Muscle layer of duodenum (tissue), 2 donors: ENCODE results near the gene GRID1.

ENCODE experiments used
- H3K27ac ChIP-seq: one replicate; pipeline ENCODE4 v1.7.0; 2013; ENCODE audit warnings: mild to moderate bottlenecking, low read length
- H3K27me3 ChIP-seq: one replicate; pipeline ENCODE4 v1.7.0; 2013; ENCODE audit warnings: low read depth, mild to moderate bottlenecking, control low read depth, low read length
- H3K36me3 ChIP-seq, 2 donors: one replicate each; pipeline ENCODE4 v1.7.0; 2013; ENCODE audit warnings: low read length in 2 of 2, control low read depth in 1 of 2, mild to moderate bottlenecking in 1 of 2; ENCODE audit not compliant: insufficient read depth in 2 of 2, control insufficient read depth in 1 of 2
- H3K4me1 ChIP-seq, 2 donors: one replicate each; pipeline ENCODE4 v1.7.0; 2013; ENCODE audit warnings: low read length in 2 of 2, mild to moderate bottlenecking in 2 of 2, control low read depth in 1 of 2, moderate library complexity in 1 of 2; ENCODE audit not compliant: insufficient read depth in 2 of 2, control insufficient read depth in 1 of 2
- H3K4me3 ChIP-seq, 2 donors: one replicate each; pipeline ENCODE4 v1.7.0; 2013; ENCODE audit warnings: low read length in 2 of 2, low read depth in 1 of 2, mild to moderate bottlenecking in 1 of 2
- H3K9me3 ChIP-seq, 2 donors: one replicate each; pipeline ENCODE4 v1.7.0; 2013; ENCODE audit warnings: low read length in 2 of 2, control low read depth in 1 of 2, mild to moderate bottlenecking in 1 of 2; ENCODE audit not compliant: control insufficient read depth in 1 of 2
- donor health status: healthy.

The GRID1 gene

DNA sequence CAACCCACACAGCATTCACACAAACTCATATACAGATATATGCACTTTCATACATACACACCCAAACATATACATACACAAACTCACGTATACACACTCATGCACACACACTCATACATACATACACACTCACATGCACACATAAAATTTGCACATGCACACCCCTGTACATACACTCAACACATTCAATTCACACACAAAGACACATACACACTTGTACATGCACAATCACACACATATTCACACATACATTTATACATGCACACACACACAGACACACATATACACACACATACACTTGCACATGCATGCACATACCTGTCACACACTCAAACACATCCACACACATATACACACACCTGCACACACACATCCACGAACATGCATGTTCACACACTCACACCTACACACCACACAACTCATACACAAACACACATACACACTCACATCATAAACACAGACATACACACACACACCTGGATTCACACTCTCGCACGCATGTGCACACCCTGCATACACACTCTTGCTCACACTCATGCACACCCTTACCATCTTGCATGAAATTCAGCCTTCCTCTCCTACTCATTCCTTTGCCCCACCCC, 451.2 kb downstream of the GRID1 start:
- no peak overlapping the region for H3K4me3 ChIP-seq
- H3K4me1 ChIP-seq, result peaks cover 8 to 30% of the 10 kb centered on the region in 2 donors
- H3K27ac ChIP-seq, result no peak overlapping the region
- H3K9me3 ChIP-seq, result no peaks in the 10 kb centered on the region
- H3K36me3 ChIP-seq, result no peaks in the 10 kb centered on the region
- H3K27me3 ChIP-seq, result no peaks in the 10 kb centered on the region

DNA sequence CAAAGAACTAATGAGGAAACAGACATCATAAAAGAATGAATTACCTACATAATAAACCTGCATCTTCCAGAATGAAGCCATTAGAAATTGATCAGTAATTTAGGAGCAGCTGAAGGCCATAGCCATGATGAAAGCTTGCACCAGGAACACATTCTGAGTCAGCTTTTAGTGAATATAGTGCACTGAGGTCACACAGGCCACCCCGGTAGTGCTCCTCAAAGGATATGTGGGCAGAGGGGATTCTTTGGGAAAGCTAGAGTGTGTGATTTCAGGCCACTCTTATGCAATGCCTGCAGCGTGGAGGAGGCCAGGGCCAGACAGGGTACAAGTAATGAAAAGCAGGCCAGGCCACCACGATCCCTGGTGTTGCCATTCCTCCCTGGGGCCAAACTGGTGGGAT, 451.9 kb downstream of the GRID1 start:
- Histone ChIP-seq H3K4me1 (peaks cover 8 to 24% of the 10 kb centered on the region in 2 donors), H3K9me3 (no peaks in the 10 kb centered on the region), H3K27me3 (no peaks in the 10 kb centered on the region), H3K4me3 (no peak overlapping the region), H3K36me3 (no peaks in the 10 kb centered on the region), H3K27ac (no peak overlapping the region)

DNA sequence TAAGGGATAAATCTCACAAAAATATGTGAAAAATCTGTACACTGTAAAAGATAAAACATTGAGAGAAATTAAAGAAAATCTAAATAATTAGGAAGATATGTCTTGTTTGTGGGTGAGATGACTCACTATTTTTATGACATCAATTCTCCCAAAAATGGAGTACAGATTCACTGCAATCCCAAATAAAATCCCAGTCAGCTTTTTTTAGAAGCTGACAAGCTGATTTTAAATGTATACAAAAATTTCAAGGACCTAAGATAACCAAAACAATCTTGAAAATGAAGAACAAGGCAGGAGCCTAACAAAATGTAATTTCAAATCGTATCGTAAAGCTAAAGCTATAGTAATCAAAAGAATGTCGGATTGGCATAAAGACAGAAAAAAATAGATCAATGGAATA, 458.1 kb downstream of the GRID1 start:
- Histone ChIP-seq H3K36me3 (no peaks in the 10 kb centered on the region), H3K4me3 (no peak overlapping the region), H3K27me3 (no peaks in the 10 kb centered on the region), H3K4me1 (no peaks in the 10 kb centered on the region), H3K27ac (no peak overlapping the region), H3K9me3 (no peaks in the 10 kb centered on the region)

DNA sequence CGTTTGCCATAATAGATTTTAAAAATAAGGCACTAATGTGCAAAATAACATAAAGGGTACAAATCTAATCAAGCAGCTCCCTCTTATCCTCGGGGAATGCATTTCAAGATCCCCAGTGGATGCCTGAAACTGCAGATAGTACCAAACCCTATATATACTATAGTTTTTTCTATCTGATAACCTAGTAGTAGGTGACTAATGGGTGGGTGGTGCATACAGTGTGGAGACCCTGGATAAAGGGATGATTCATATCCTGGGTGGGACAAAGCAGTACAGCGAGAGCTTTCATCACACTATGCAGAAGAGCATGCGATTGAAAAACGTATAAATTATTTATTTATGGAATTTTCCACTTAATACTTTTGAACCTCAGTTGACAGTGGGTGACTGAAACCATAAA, 464.5 kb downstream of the GRID1 start:
- no peaks in the 10 kb centered on the region for H3K4me1 ChIP-seq
- no peaks in the 10 kb centered on the region for H3K36me3 ChIP-seq
- no peak overlapping the region for H3K4me3 ChIP-seq

DNA sequence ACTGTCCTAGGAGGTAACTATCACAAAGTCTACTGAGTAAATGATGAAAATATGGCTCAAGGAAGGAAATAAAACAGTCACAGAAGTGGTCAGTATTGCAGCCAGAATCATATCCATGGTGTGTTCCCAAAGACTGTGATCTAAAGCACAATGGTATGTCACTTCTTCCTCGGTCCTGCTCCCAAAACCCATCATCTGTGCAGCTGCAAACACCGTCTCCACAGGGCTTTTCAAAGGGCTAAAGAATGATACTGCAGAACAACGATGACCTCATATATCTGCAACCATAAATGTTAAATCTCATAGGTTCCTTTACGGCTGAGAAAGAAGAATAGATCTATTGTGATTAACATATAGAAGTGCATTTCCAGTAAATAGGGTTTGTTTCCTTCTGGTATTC, 465.0 kb downstream of the GRID1 start:
- Histone ChIP-seq H3K36me3 (no peaks in the 10 kb centered on the region), H3K27ac (no peak overlapping the region), H3K9me3 (no peaks in the 10 kb centered on the region), H3K27me3 (no peaks in the 10 kb centered on the region), H3K4me1 (no peaks in the 10 kb centered on the region), H3K4me3 (no peak overlapping the region)

More for the DNA sequence above, 464.5 kb downstream of the GRID1 start:
- no peaks in the 10 kb centered on the region for H3K9me3 ChIP-seq
- H3K27me3 ChIP-seq, result no peaks in the 10 kb centered on the region
- no peak overlapping the region for H3K27ac ChIP-seq

DNA sequence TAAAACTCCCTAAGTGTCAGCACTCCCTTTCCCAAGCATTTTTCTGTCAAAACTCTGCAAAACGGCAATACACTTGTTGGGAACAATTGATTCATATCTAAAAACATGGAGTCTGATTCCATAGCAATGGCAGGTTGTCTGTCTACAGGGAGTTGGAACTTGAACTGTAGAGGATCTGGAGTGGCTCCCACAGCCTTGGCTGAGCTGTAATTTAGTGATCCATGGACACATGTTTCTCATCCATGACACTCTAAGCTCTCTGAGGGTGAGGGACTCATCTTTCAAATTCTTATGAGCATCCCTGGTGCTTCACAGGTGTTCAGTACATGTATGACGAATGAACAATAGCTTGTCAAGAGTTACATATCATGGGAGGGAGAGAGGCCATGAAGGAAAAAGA, 466.1 kb downstream of the GRID1 start:
- Histone ChIP-seq H3K4me1 (no peaks in the 10 kb centered on the region), H3K4me3 (no peak overlapping the region), H3K27me3 (no peaks in the 10 kb centered on the region), H3K27ac (no peak overlapping the region), H3K36me3 (no peaks in the 10 kb centered on the region), H3K9me3 (no peaks in the 10 kb centered on the region)

DNA sequence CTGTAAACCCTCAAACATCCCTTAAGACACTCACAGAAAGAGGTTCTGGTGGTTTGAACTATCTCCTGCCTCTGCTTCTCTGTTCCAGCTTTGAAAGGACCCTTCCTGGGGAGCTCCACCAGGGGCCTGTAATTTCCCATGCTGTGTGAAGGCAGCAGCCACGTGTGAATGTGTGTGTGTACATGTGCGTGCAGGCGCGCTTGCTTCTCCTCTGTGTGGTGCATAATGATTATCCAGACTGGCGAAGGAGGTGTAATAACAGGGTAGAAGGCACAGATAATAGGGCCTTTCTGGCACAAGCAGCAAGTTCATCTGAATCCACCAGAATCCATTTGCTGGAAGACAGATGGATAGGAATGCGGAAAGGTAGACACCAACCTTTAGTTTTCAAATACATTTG, 466.5 kb downstream of the GRID1 start:
- no peaks in the 10 kb centered on the region for H3K4me1 ChIP-seq
- no peak overlapping the region for H3K27ac ChIP-seq
- no peaks in the 10 kb centered on the region for H3K9me3 ChIP-seq
- H3K36me3 ChIP-seq, result no peaks in the 10 kb centered on the region
- no peaks in the 10 kb centered on the region for H3K27me3 ChIP-seq
- no peak overlapping the region for H3K4me3 ChIP-seq

DNA sequence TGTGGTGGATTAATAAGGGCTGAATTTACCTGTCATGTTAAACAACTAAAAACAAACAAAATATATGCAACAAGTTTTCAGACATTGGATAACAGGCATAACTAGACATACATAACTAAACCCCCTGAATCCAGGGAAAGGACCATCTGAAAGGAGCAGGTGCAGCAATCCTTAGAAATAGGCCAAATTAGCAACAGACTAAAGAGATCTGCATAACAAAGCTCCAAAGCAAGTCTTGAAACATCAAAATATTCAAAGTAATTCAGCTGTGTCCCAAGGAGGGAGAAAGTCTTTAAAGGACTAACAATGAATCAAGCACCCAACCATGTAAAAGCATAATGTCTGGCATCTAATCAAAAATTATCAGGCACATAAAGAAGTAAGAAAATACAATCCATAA, 475.1 kb downstream of the GRID1 start:
- no peaks in the 10 kb centered on the region for H3K36me3 ChIP-seq
- H3K27ac ChIP-seq, result no peak overlapping the region
- H3K4me1 ChIP-seq, result no peaks in the 10 kb centered on the region

DNA sequence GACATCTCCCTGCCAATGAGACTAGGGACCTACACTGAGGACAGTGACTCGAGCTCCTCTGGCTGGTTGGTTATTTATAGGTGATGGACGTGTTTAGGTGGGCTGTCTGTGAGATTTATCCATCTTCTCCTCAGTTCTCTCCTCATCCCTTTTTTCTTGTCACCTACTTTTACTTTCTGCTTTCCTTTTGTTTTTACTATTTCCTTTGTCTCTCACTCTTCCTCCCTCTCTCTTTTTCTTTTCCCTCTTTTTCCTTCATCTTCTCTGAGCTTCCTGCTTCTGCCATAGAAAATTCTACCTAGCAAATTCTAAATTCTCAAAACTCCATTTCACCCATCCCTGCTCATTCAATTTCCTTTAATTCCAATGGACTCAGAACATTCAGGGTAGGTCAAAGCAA, 478.0 kb downstream of the GRID1 start:
- Histone ChIP-seq H3K27me3 (no peaks in the 10 kb centered on the region), H3K4me3 (no peak overlapping the region), H3K4me1 (no peaks in the 10 kb centered on the region), H3K36me3 (no peaks in the 10 kb centered on the region), H3K27ac (no peak overlapping the region), H3K9me3 (no peaks in the 10 kb centered on the region)

More for the DNA sequence above, 475.1 kb downstream of the GRID1 start:
- Histone ChIP-seq H3K27me3 (no peaks in the 10 kb centered on the region), H3K9me3 (no peaks in the 10 kb centered on the region), H3K4me3 (no peak overlapping the region)

DNA sequence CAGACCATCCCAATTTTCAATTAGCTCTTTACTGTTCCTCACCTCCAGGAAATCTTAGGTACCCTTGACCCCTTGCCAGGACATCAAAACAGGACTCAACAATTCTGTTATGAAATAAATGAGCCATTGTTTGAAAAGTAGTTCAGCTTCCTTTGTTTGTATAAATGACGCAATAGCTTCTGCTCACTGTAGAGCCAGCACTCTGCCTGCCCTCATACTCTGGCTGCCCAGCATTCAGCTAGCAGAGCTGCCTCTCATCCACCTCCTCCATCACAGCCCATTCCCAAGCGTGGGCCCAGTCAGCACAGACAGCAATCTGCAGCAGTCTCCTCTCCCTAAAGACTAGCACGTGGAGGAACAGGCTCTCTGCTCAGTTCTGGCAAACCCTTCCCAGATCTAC, 478.6 kb downstream of the GRID1 start:
- H3K4me3 ChIP-seq, result no peak overlapping the region
- H3K9me3 ChIP-seq, result no peaks in the 10 kb centered on the region
- H3K27me3 ChIP-seq, result no peaks in the 10 kb centered on the region
- H3K36me3 ChIP-seq, result no peaks in the 10 kb centered on the region
- no peaks in the 10 kb centered on the region for H3K4me1 ChIP-seq
- H3K27ac ChIP-seq, result no peak overlapping the region

DNA sequence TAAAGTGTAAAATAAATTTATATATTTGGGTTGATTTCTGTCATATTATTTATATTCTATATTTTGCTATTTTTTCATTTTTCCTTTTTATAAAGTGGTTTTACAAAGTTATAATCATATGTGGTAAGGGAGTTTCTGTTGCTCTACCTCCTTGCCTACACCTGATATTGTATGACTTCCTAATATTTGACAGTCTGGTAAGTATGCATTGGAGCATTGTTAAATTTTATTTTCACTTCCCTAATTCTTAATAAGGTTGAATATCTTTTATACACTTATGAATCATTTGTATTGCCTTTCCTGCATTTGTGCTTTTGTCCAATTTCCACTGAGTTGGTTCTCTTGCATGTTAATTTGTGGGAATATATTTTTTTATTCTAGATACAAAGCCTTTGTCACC, 492.4 kb downstream of the GRID1 start:
- Histone ChIP-seq H3K27me3 (no peaks in the 10 kb centered on the region), H3K27ac (no peak overlapping the region), H3K4me3 (no peak overlapping the region)

DNA sequence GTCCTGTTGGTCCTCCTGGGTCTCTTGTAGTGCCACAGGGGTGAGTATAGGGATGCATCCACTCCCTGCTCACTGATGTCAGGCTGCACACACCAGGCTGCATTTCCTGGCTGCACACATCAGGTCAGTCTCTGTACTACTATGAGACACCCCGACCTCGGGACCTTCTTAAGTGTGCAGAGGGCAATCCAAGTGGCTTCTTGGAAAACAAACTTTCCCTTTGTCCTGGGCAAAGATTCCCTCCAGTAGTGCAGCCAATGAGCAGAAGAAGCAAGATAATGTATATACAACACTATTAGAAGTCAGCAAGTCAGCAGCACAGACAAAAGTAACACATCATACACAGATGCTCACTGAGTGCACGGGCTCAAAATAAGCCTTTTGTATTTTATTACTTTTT, 493.5 kb downstream of the GRID1 start:
- H3K9me3 ChIP-seq, result no peaks in the 10 kb centered on the region
- H3K27ac ChIP-seq, result no peak overlapping the region
- H3K27me3 ChIP-seq, result no peaks in the 10 kb centered on the region
- H3K4me3 ChIP-seq, result no peak overlapping the region
- H3K4me1 ChIP-seq, result no peaks in the 10 kb centered on the region
- H3K36me3 ChIP-seq, result no peaks in the 10 kb centered on the region

More for the DNA sequence above, 492.4 kb downstream of the GRID1 start:
- Histone ChIP-seq H3K4me1 (no peaks in the 10 kb centered on the region), H3K9me3 (no peaks in the 10 kb centered on the region), H3K36me3 (no peaks in the 10 kb centered on the region)
